ENCODE results near the gene KRTAP5-2.
"Not testable (repeated sequence)": the region's sequence is repeated elsewhere in the genome, so short reads cannot be mapped to it uniquely, and the experiment has no call there.

Gene KRTAP5-2

GRCh38 chr11:1584661-1585370 is 13.3 kb downstream of the KRTAP5-2 start, which contains the start of gene KRTAP5-1:
Gene KRTAP5-1 (minus strand): TSS chr11:1585283. CDS start chr11:1585249, 34 bp downstream.
- TF ChIP-seq CREB1 (IDR thresholded peaks at IDR 0.05; ENCODE audit: low read depth); REST (IDR thresholded peaks at IDR 0.05; ENCODE audit: low read depth); NFIC (IDR thresholded peaks at IDR 0.05): not testable (repeated sequence)

- TF ChIP-seq MAX (IDR thresholded peaks at IDR 0.05), result no peak
- TF ChIP-seq TCF12 (IDR thresholded peaks at IDR 0.05; ENCODE audit: low read depth), result no peak
- no peak for TF ChIP-seq CREB1 (IDR thresholded peaks at IDR 0.05; ENCODE audit: low read depth)
- TF ChIP-seq FOXM1 (IDR thresholded peaks at IDR 0.05; ENCODE audit: borderline replicate concordance, low read depth), result no peak
- TF ChIP-seq NFIC (IDR thresholded peaks at IDR 0.05), result no peak
Measured at GRCh38 chr11:1581976-1582375, 16.1 kb downstream of the KRTAP5-2 start.

GRCh38 chr11:1576825-1577224 is 21.3 kb downstream of the KRTAP5-2 start:
- TF ChIP-seq CEBPB (IDR thresholded peaks at IDR 0.05) (no peak), FOXM1 (IDR thresholded peaks at IDR 0.05; ENCODE audit: borderline replicate concordance, low read depth) (no peak), YY1 (IDR thresholded peaks at IDR 0.05; ENCODE audit: low read depth) (no peak), REST (IDR thresholded peaks at IDR 0.05; ENCODE audit: low read depth) (no peak), EGR1 (IDR thresholded peaks at IDR 0.05) (no peak), USF1 (IDR thresholded peaks at IDR 0.05) (no peak), TEAD4 (IDR thresholded peaks at IDR 0.05) (no peak), MAX (IDR thresholded peaks at IDR 0.05) (no peak), CREB1 (IDR thresholded peaks at IDR 0.05; ENCODE audit: low read depth) (no peak), RAD21 (IDR thresholded peaks at IDR 0.05; ENCODE audit: low read depth) (no peak), TAF1 (IDR thresholded peaks at IDR 0.05; ENCODE audit: low read depth) (no peak), ZBTB7A (IDR thresholded peaks at IDR 0.05; ENCODE audit: low read depth) (no peak), TCF12 (IDR thresholded peaks at IDR 0.05; ENCODE audit: low read depth) (no peak), NFIC (IDR thresholded peaks at IDR 0.05) (no peak)

- TF ChIP-seq TAF1 (IDR thresholded peaks at IDR 0.05; ENCODE audit: low read depth) (no peak), CREB1 (IDR thresholded peaks at IDR 0.05; ENCODE audit: low read depth) (no peak), FOXM1 (IDR thresholded peaks at IDR 0.05; ENCODE audit: borderline replicate concordance, low read depth) (no peak), TEAD4 (IDR thresholded peaks at IDR 0.05) (no peak), USF1 (IDR thresholded peaks at IDR 0.05) (no peak), NFIC (IDR thresholded peaks at IDR 0.05) (no peak), MAX (IDR thresholded peaks at IDR 0.05) (no peak), EP300 (IDR thresholded peaks at IDR 0.05; ENCODE audit: borderline replicate concordance) (no peak), TCF12 (IDR thresholded peaks at IDR 0.05; ENCODE audit: low read depth) (no peak)
Measured at GRCh38 chr11:1574933-1575242, 23.2 kb downstream of the KRTAP5-2 start.

GRCh38 chr11:1574238-1574932 is 23.7 kb downstream of the KRTAP5-2 start:
- peak; percentile 58; the same call in 1 of the 2 replicates for TF ChIP-seq ZBTB7A (IDR thresholded peaks at IDR 0.05; ENCODE audit: low read depth)
- TF ChIP-seq TCF12 (IDR thresholded peaks at IDR 0.05; ENCODE audit: low read depth), result no peak
- TF ChIP-seq RAD21 (IDR thresholded peaks at IDR 0.05; ENCODE audit: low read depth), result peak; percentile 77
- no peak for TF ChIP-seq YY1 (IDR thresholded peaks at IDR 0.05; ENCODE audit: low read depth)
- no peak for TF ChIP-seq CEBPB (IDR thresholded peaks at IDR 0.05)

GRCh38 chr11:1573903-1574237 is 24.2 kb downstream of the KRTAP5-2 start:
- TF ChIP-seq EP300 (IDR thresholded peaks at IDR 0.05; ENCODE audit: borderline replicate concordance) (peak; percentile 27; the same call in 1 of the 2 replicates), FOXM1 (IDR thresholded peaks at IDR 0.05; ENCODE audit: borderline replicate concordance, low read depth) (no peak), NFIC (IDR thresholded peaks at IDR 0.05) (0 out of 2 replicates have a peak, but pooled peaks have one; percentile 5), TAF1 (IDR thresholded peaks at IDR 0.05; ENCODE audit: low read depth) (0 out of 2 replicates have a peak, but pooled peaks have one; percentile 35), USF1 (IDR thresholded peaks at IDR 0.05) (no peak), RAD21 (IDR thresholded peaks at IDR 0.05; ENCODE audit: low read depth) (0 out of 2 replicates have a peak, but pooled peaks have one; percentile 1)
